HG03432 (cell line): Measurements from ENCODE around the gene RAB4A.

ENCODE experiments used
- ATAC-seq: cut with Tn5 transposase; IDR thresholded peaks from one replicate; pipeline ENCODE4 v1.9.1; 2021; ENCODE audit warnings: mild to moderate bottlenecking, moderate library complexity; ENCODE audit not compliant: unreplicated experiment

The RAB4A gene

DNA sequence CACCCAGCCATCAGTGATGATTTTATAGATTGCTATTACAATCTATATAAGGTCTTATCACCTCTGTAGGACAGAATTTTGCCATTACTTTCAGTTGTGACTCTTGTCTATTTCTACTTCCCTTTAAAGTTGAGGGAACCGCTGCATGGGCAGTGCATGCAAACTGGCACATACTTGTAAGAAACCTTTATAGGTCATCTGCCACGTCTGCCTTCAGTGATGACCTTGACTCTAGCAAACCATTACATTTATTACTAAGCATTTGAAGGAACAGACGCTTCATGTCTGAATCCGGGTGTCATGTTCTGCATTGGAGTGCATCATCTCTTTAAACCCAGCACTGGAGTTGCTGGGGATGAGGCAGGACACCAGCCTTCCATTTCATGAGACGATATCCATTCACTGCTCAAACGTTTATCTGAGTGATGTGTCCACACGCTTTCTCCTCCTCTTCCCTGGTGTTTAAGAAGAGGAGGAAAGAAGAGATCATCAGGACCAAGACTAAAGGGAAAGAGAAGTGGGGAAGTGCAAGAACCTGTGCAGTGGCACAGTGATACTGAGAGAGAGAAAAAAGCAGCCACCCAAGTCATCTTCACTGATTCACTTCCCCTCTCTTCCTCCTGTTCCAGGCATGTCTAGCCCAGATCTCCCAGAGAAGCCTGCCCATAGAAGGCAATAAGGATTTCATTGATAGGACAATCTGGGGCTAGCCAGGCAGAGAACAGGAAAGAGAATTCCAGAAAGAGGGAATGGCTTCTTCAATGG is 57.9 kb downstream of the RAB4A start:
- ATAC-seq, result no peak

DNA sequence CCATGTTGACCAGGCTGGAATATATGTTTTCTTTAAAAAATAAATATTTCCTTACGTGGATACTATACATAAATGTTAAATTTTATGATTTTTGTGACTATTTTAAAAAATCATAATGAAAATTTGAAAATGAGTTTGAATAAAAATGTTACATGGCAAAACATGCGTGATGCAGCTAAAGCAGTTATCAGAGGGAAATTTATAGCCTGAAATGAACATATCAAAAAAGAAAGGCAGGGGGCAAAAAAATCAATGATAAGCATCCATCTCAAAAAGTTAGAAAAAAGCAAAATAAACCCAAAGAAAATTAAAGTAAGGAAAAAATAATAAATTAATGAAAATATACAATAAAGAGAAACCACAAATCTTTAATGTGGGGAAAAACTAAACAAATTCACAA is 63.4 kb downstream of the RAB4A start:
- no peak for ATAC-seq

- ATAC-seq, result no peak
Observed at GRCh38 chr1:229334716-229335115, 63.8 kb downstream of the RAB4A start.

- no peak for ATAC-seq
Observed at GRCh38 chr1:229336345-229336744, 65.4 kb downstream of the RAB4A start.

- no peak for ATAC-seq
Observed at GRCh38 chr1:229339086-229339485, 68.2 kb downstream of the RAB4A start.

DNA sequence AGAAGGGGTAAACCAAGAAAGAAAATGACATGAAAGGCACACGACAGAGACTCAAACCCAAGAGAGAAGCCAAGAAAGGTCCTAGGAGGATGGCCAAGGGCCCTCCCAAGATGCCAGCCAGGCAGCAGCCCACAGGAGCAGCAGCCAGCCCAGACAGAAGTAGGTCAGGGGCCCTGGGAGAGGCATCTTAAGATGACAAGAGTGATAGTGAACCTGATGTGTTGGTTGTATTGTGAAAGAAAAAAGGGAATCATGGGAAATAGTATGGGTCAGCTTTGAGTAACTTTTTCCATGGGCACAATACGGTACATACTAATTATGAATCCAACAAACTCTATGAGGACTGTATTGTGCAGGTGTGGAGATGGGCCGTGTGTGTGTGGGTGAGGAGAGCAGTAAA is 68.6 kb downstream of the RAB4A start:
- no peak for ATAC-seq

- no peak for ATAC-seq
Observed at GRCh38 chr1:229340496-229340895, 69.6 kb downstream of the RAB4A start.

- peak; percentile 77 for ATAC-seq
Observed at GRCh38 chr1:229341774-229342655, 71.1 kb downstream of the RAB4A start.

DNA sequence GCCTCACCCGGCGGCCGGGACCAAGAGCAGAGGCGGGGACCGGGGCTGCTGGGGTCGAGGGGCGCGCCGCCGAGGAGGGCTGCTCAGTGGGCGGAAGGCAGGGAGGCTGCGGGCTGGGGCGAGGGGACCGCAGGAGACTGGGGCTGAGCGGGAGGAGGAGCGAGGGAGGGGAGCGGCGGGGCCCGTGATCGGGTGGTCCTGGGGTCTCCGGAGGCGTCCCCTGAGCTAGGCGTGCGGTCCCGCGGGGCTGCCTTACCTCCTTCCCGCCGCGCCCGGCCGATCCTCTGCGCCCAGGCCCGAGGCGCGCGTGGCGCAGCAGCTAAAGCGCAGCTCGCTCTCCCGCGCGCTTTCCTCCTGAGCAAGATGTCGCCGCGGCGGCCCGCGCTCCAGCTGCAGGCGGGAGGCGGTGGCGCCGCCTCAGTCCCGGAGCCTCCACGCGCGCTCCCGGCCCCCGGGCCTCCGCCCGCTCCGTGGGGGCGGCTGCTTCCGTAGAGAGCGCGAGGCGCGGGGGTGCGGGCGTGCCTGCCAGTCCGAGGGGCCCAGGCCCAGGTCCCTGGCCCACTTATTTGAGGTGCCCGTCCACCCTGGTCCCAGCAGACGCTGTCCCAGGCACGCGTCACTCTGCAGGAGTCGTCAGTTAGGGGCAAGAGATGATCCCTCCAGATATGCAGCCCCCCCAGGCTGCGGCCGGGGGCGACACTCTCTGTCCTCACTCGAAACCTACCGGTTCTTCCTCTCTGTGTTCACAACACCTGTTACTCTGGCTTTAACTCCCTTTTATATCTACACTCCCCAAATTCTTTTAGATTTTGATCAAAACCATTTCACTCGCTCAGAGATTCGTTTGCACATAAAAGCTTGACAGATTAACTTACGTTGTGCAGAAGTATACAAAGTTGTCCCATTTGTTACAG is 72.0 kb downstream of the RAB4A start, which contains the start of gene CCSAP:
CCSAP (minus strand) TSS at position 392 of the 914 bp plus-strand sequence. CDS start 582 bp downstream, outside the sequence.
- peak; percentile 48 for ATAC-seq

- ATAC-seq, result no peak
Observed at GRCh38 chr1:229344139-229344538, 73.2 kb downstream of the RAB4A start.

DNA sequence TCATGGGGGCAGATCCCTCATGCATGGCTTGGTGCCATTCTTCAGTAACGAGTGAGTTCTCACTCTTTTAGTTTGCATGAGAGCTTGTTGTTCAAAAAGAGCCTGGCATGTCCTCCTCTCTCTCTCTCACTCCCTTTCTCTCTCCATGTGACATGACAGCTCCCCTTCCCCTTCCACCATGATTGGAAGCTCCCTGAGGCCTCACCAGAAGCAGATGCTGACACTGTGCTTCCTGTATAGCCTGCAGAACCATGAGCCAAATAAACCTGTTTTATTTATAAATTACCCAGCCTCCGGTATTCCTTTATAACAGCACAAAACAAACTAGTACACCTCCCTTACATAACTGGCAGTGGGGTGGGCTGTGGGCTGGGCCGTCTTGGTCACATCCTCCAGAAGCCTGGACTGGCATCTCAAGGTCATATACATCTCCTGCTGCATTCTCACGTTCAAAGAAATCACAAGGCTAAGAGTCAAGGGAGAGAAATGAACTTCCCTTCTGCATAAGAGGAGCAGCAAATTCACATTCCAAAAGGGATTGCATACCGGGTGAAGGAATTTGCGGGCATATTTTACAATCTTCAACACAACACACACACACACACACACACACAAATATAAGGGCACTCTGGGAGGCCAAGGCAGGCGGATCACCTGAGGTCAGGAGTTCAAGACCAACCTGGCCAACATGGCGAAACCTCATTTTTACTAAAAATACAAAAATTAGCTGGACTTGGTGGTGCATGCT is 74.2 kb downstream of the RAB4A start:
- ATAC-seq, result no peak

DNA sequence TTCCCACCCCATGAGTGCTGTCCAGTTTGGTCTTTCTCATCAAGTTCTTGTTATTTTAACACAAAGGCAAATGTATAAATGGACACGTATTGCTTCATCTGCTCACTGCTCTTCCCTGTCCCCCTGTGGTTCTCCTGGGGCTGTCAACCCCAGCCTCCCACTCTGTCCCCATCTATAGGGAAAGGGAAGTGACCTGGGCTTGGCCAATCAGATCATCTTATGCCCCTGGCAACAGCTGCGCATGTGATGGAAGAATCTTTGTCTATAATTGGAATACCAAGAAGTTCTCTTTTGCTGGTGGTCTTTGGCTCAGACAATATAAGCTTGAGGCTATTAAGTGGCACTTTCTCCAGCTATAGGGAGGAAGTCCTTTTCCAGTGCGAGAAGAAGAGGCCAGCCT is 76.6 kb downstream of the RAB4A start:
- no peak for ATAC-seq

GRCh38 chr1:229349463-229350385 is 78.8 kb downstream of the RAB4A start:
- ATAC-seq, result no peak

GRCh38 chr1:229352975-229353374 is 82.1 kb downstream of the RAB4A start:
- no peak for ATAC-seq

DNA sequence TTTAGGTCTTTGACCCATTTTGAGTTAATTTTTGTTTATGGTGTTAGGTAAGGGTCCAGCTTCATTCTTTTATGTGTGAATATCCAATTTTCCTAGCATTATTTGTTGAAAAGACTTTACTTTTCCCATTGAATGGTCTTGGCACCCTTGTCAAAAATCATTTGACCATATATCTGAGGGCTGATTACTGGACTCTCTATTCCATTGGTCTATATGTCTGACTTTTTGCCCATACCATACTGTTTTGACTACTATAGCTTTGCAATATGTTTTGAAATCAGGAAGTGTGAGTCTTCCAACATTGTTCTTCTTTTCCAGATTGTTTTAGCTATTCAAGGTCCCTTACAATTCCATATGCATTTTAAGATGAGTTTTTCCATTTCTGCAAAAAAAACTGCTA is 83.3 kb downstream of the RAB4A start:
- no peak for ATAC-seq
